GM21576 (cell line): ENCODE measurements around the gene DNMT3A.
A peak's percentile ranks its signal among the peaks of the same experiment; 100 is the strongest.

ENCODE experiments used
- ATAC-seq: cut with Tn5 transposase; IDR thresholded peaks from one replicate; pipeline ENCODE4 v1.9.1; 2021; ENCODE audit warnings: mild to moderate bottlenecking, moderate library complexity; ENCODE audit not compliant: unreplicated experiment

The DNMT3A gene

GRCh38 chr2:25341753-25342371 is at the start of gene DNMT3A:
TSS of gene DNMT3A (minus strand) at chr2:25341925. CDS start at chr2:25313984, 27,941 bp downstream.
- peak; percentile 22 for ATAC-seq

GRCh38 chr2:25389161-25389560 is 47.4 kb upstream of the DNMT3A start:
- no peak for ATAC-seq

- ATAC-seq, result no peak
These were observed 46.8 kb upstream of the DNMT3A start for GRCh38 chr2:25388491-25388890.

GRCh38 chr2:25387876-25388449 is 46.2 kb upstream of the DNMT3A start:
- no peak for ATAC-seq

GRCh38 chr2:25386971-25387875 is 45.5 kb upstream of the DNMT3A start:
- no peak for ATAC-seq

- ATAC-seq, result no peak
These were observed 44.2 kb upstream of the DNMT3A start for GRCh38 chr2:25385910-25386309.

GRCh38 chr2:25383806-25384205 is 42.1 kb upstream of the DNMT3A start:
- no peak for ATAC-seq

- no peak for ATAC-seq
These were observed 39.8 kb upstream of the DNMT3A start for GRCh38 chr2:25381502-25381901.

- no peak for ATAC-seq
These were observed 39.1 kb upstream of the DNMT3A start for GRCh38 chr2:25380586-25381375.

- no peak for ATAC-seq
These were observed 38.3 kb upstream of the DNMT3A start for GRCh38 chr2:25380023-25380422.

GRCh38 chr2:25379535-25379934 is 37.8 kb upstream of the DNMT3A start:
- no peak for ATAC-seq

- ATAC-seq, result no peak
These were observed 37.2 kb upstream of the DNMT3A start for GRCh38 chr2:25378731-25379490.

GRCh38 chr2:25377822-25378421 is 36.2 kb upstream of the DNMT3A start:
- no peak for ATAC-seq

- peak; percentile 89 for ATAC-seq
These were observed 35.3 kb upstream of the DNMT3A start for GRCh38 chr2:25376750-25377621.

GRCh38 chr2:25375989-25376545 is 34.3 kb upstream of the DNMT3A start:
- ATAC-seq, result no peak

GRCh38 chr2:25375371-25375988 is 33.8 kb upstream of the DNMT3A start:
- ATAC-seq, result no peak

GRCh38 chr2:25374827-25375226 is 33.1 kb upstream of the DNMT3A start:
- no peak for ATAC-seq

GRCh38 chr2:25374411-25374810 is 32.7 kb upstream of the DNMT3A start:
- ATAC-seq, result no peak
